Liver (tissue), 9 donors: ENCODE data around the gene PARD3. TPM values are rescaled to one million over a fixed set of nuclear protein-coding genes. Genes with fewer than 3 reads are reported as not detected.

Source experiments
- DNase-seq: peaks from one replicate; pipeline ENCODE4 v3.0.0-alpha.2; 2017; ENCODE audit warnings: low spot score
- H3K27ac ChIP-seq, 2 donors: one replicate each; pipeline ENCODE4 v1.7.0; 2013; ENCODE audit warnings: inconsistent platforms in 2 of 2, low read length in 2 of 2, control low read depth in 1 of 2, low read depth in 1 of 2, mild to moderate bottlenecking in 1 of 2
- H3K27me3 ChIP-seq, 4 donors: one replicate each; pipeline versions ENCODE4 v1.6.1 to v1.7.0; 2013; ENCODE audit warnings: low read length in 3 of 4, inconsistent platforms in 1 of 4, mild to moderate bottlenecking in 1 of 4, moderate library complexity in 1 of 4; ENCODE audit not compliant: control insufficient read depth in 4 of 4, insufficient read depth in 4 of 4
- H3K36me3 ChIP-seq, 4 donors: one replicate each; pipeline versions ENCODE4 v1.6.1 to v1.7.0; 2013; ENCODE audit warnings: low read length in 3 of 4, mild to moderate bottlenecking in 3 of 4, low read depth in 1 of 4, moderate library complexity in 1 of 4; ENCODE audit not compliant: control insufficient read depth in 4 of 4, insufficient read depth in 3 of 4
- H3K4me1 ChIP-seq, 4 donors: one replicate each; pipeline versions ENCODE4 v1.6.1 to v1.7.0; 2013; ENCODE audit warnings: low read length in 3 of 4, mild to moderate bottlenecking in 3 of 4, moderate library complexity in 1 of 4; ENCODE audit not compliant: control insufficient read depth in 4 of 4, insufficient read depth in 4 of 4
- H3K4me3 ChIP-seq, 3 donors: one replicate each; pipeline versions ENCODE4 v1.6.1 to v1.7.0; 2013; ENCODE audit warnings: low read length in 3 of 3, control low read depth in 1 of 3, low read depth in 1 of 3, mild to moderate bottlenecking in 1 of 3
- H3K9ac ChIP-seq, 2 donors: one replicate each; pipeline ENCODE4 v1.7.0; 2013; ENCODE audit warnings: low read length in 2 of 2, mild to moderate bottlenecking in 2 of 2, moderate library complexity in 2 of 2, control low read depth in 1 of 2, low read depth in 1 of 2
- H3K9me3 ChIP-seq, 4 donors: one replicate each; pipeline versions ENCODE4 v1.6.1 to v1.7.0; 2013; ENCODE audit warnings: low read length in 3 of 4; ENCODE audit not compliant: control insufficient read depth in 4 of 4
- EGR1 ChIP-seq, 2 donors: IDR thresholded peaks; 2 replicates each; pipeline ENCODE4 v1.6.1; 2016 to 2018; ENCODE audit warnings: antibody characterized with exemption in 2 of 2, low read depth in 2 of 2
- FOXA1 ChIP-seq: IDR thresholded peaks from 2 replicates; pipeline ENCODE4 v1.6.1; 2016; ENCODE audit warnings: antibody characterized with exemption
- FOXA2 ChIP-seq: IDR thresholded peaks from 2 replicates; pipeline ENCODE4 v1.6.1; 2016; ENCODE audit warnings: antibody characterized with exemption
- GABPA ChIP-seq, 2 donors: IDR thresholded peaks in 1 of 2; conservative IDR thresholded peaks in 1 of 2; 2 replicates each; pipeline ENCODE4 v1.6.1; 2016; ENCODE audit warnings: antibody characterized with exemption in 2 of 2, mild to moderate bottlenecking in 1 of 2, moderate library complexity in 1 of 2
- HNF4A ChIP-seq, 2 donors: conservative IDR thresholded peaks; 2 replicates each; pipeline ENCODE4 v1.6.1; 2016; ENCODE audit warnings: antibody characterized with exemption in 2 of 2, mild to moderate bottlenecking in 2 of 2
- HNF4G ChIP-seq: IDR thresholded peaks from 2 replicates; pipeline ENCODE4 v1.6.1; 2016; ENCODE audit warnings: antibody characterized with exemption
- JUND ChIP-seq, 2 donors: IDR thresholded peaks; 2 replicates each; pipeline ENCODE4 v1.6.1; 2016; ENCODE audit warnings: antibody characterized with exemption in 2 of 2
- NR2F2 ChIP-seq: IDR thresholded peaks from 2 replicates; pipeline ENCODE4 v1.6.1; 2016; ENCODE audit warnings: antibody characterized with exemption
- RAD21 ChIP-seq, 2 donors: IDR thresholded peaks; 2 replicates each; pipeline ENCODE4 v1.6.1; 2016; ENCODE audit warnings: antibody characterized with exemption in 2 of 2, mild to moderate bottlenecking in 2 of 2
- RXRA ChIP-seq, 2 donors: IDR thresholded peaks; 2 replicates each; pipeline ENCODE4 v1.6.1; 2017 to 2018; ENCODE audit warnings: antibody characterized with exemption in 2 of 2, mild to moderate bottlenecking in 1 of 2
- SP1 ChIP-seq: IDR thresholded peaks from 2 replicates; pipeline ENCODE4 v1.6.1; 2018; ENCODE audit warnings: antibody characterized with exemption, mild to moderate bottlenecking
- TAF1 ChIP-seq: conservative IDR thresholded peaks from 2 replicates; pipeline ENCODE4 v1.6.1; 2016; ENCODE audit warnings: antibody characterized with exemption, mild to moderate bottlenecking
- YY1 ChIP-seq: IDR thresholded peaks from 2 replicates; pipeline ENCODE4 v1.6.1; 2016; ENCODE audit warnings: antibody characterized with exemption, mild to moderate bottlenecking
- WGBS: extraction: QIAGEN DNeasy Blood & Tissue Kit; methylation state at CpG from one replicate; pipeline ENCODE4 v1.1.7; 2013; 5-methylcytosine and 5-hydroxymethylcytosine counted together
- polyA plus RNA-seq, 2 donors: library from polyadenylated mRNA; stranded (reverse) in 1 of 2; unstranded in 1 of 2; fragments of 200-250 nt in 1 of 2; fragments of >200 nt in 1 of 2; fragmentation: Nextera tagmentation in 1 of 2; extraction: Ambion mirVana in 1 of 2; gene quantifications; one replicate each; pipeline versions ENCODE4 v1.2.1 to v1.2.3, GENCODE V29; 2013 to 2015
- total RNA-seq, 2 donors: library from RNA; depleted of rRNA; stranded (reverse); fragments of >200 nt; gene quantifications; one replicate each; pipeline ENCODE4 v1.2.3, GENCODE V29; 2014
- TF ChIP-seq, protein P1 (sequence below): IDR thresholded peaks from 2 replicates; pipeline ENCODE4 v1.6.1; 2016; ENCODE audit warnings: antibody characterized with exemption
- TF ChIP-seq, protein P2 (sequence below): IDR thresholded peaks from 2 replicates; pipeline ENCODE4 v1.6.1; 2016; ENCODE audit warnings: antibody characterized with exemption, mild to moderate bottlenecking
- TF ChIP-seq, protein P3 (sequence below): fragments of 150-350 bp; IDR thresholded peaks from 2 replicates; pipeline ENCODE4 v1.5.1; 2017; ENCODE audit warnings: improper control_type of control experiment, low read depth, low read length; ENCODE audit not compliant: missing input control
- TF ChIP-seq, protein P4 (sequence below): IDR thresholded peaks from 2 replicates; pipeline ENCODE4 v1.6.1; 2016; ENCODE audit warnings: antibody characterized with exemption
- TF ChIP-seq, protein P5 (sequence below): IDR thresholded peaks from 2 replicates; pipeline ENCODE4 v1.6.1; 2016; ENCODE audit warnings: antibody characterized with exemption
- donor health status: healthy.
- donor health status: healthy.
- donor health status: healthy.
- donor health status: healthy.
- donor health status: healthy.

PARD3 gene
- total and polyA plus RNA-seq, 4 donors = 12.3 to 43.8 (median 13.5) TPM

DNA sequence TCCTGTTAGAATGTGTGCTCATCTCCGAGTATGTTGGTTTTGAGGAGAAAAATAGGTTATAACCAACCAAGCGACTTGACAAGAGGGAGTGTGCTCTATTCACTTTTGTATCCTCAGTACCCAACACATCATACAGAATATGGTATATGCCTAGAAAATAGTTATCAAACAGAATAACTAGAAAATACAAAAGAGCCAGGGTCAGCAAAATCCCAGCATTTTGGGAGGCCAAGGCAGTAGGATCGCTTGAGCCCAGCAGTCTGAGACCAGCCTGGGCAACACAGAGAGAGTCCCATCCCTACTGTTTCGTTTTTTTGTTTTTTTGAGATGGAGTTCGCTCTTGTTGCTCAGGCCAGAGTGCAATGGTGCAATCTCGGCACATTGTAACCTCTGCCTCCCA is 257.9 kb downstream of the PARD3 start:
- 96% methylated on average over 6 of the region's 6 CpGs for WGBS
- TF ChIP-seq, protein P1, sequence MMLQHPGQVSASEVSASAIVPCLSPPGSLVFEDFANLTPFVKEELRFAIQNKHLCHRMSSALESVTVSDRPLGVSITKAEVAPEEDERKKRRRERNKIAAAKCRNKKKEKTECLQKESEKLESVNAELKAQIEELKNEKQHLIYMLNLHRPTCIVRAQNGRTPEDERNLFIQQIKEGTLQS = no peak
- no peak for TF ChIP-seq NR2F2
- TF ChIP-seq HNF4A (conservative IDR thresholded peaks at IDR 0.05) = no peak
- TF ChIP-seq, protein P2, sequence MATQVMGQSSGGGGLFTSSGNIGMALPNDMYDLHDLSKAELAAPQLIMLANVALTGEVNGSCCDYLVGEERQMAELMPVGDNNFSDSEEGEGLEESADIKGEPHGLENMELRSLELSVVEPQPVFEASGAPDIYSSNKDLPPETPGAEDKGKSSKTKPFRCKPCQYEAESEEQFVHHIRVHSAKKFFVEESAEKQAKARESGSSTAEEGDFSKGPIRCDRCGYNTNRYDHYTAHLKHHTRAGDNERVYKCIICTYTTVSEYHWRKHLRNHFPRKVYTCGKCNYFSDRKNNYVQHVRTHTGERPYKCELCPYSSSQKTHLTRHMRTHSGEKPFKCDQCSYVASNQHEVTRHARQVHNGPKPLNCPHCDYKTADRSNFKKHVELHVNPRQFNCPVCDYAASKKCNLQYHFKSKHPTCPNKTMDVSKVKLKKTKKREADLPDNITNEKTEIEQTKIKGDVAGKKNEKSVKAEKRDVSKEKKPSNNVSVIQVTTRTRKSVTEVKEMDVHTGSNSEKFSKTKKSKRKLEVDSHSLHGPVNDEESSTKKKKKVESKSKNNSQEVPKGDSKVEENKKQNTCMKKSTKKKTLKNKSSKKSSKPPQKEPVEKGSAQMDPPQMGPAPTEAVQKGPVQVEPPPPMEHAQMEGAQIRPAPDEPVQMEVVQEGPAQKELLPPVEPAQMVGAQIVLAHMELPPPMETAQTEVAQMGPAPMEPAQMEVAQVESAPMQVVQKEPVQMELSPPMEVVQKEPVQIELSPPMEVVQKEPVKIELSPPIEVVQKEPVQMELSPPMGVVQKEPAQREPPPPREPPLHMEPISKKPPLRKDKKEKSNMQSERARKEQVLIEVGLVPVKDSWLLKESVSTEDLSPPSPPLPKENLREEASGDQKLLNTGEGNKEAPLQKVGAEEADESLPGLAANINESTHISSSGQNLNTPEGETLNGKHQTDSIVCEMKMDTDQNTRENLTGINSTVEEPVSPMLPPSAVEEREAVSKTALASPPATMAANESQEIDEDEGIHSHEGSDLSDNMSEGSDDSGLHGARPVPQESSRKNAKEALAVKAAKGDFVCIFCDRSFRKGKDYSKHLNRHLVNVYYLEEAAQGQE = no peak
- TF ChIP-seq, protein P3, sequence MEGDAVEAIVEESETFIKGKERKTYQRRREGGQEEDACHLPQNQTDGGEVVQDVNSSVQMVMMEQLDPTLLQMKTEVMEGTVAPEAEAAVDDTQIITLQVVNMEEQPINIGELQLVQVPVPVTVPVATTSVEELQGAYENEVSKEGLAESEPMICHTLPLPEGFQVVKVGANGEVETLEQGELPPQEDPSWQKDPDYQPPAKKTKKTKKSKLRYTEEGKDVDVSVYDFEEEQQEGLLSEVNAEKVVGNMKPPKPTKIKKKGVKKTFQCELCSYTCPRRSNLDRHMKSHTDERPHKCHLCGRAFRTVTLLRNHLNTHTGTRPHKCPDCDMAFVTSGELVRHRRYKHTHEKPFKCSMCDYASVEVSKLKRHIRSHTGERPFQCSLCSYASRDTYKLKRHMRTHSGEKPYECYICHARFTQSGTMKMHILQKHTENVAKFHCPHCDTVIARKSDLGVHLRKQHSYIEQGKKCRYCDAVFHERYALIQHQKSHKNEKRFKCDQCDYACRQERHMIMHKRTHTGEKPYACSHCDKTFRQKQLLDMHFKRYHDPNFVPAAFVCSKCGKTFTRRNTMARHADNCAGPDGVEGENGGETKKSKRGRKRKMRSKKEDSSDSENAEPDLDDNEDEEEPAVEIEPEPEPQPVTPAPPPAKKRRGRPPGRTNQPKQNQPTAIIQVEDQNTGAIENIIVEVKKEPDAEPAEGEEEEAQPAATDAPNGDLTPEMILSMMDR = no peak
- TF ChIP-seq YY1 = no peak
- TF ChIP-seq GABPA (IDR thresholded peaks at IDR 0.05 in 1 of 2, conservative IDR thresholded peaks at IDR 0.05 in 1 of 2) = no peak
- no peak for TF ChIP-seq FOXA2
- no peak for TF ChIP-seq SP1
- TF ChIP-seq TAF1 = no peak
- H3K9ac ChIP-seq = no peak overlapping the region
- no peak overlapping the region for H3K27ac ChIP-seq
- no peaks in the 10 kb centered on the region for H3K36me3 ChIP-seq
- H3K9me3 ChIP-seq = no peaks in the 10 kb centered on the region
- DNase-seq = no peak
- no peaks in the 10 kb centered on the region for H3K27me3 ChIP-seq
- H3K4me3 ChIP-seq = no peak overlapping the region
- H3K4me1 ChIP-seq = peaks cover 0 to 7% (median 0%) of the 10 kb centered on the region in 4 donors

DNA sequence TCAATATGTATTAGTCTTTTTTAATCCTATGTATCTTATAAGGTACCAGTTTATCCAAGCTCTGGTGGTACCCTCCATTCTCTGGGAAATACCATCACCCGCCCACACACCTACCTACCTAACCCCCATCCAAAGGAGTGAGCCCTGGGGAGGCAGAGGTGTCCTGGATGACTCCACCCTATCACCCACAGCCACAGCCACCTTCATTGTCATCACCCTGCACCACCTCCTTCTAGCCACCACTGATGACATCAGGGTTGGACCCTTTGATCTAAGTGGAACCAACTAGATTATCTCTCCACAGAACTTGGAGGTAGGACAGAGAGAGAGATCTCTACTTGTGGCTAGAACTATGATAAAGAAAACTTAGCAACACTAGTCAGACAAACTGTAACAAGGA is 259.4 kb downstream of the PARD3 start:
- TF ChIP-seq RAD21 (IDR thresholded peaks at IDR 0.05) (no peak), HNF4A (conservative IDR thresholded peaks at IDR 0.05) (no peak), TAF1 (no peak), RXRA (IDR thresholded peaks at IDR 0.05) (no peak), SP1 (no peak), JUND (IDR thresholded peaks at IDR 0.05) (no peak), NR2F2 (no peak), FOXA1 (no peak), YY1 (no peak), EGR1 (IDR thresholded peaks at IDR 0.05; ENCODE audit: low read depth in 2 of 2) (no peak), FOXA2 (no peak), HNF4G (no peak), GABPA (IDR thresholded peaks at IDR 0.05 in 1 of 2, conservative IDR thresholded peaks at IDR 0.05 in 1 of 2) (no peak)
- TF ChIP-seq, protein P4, sequence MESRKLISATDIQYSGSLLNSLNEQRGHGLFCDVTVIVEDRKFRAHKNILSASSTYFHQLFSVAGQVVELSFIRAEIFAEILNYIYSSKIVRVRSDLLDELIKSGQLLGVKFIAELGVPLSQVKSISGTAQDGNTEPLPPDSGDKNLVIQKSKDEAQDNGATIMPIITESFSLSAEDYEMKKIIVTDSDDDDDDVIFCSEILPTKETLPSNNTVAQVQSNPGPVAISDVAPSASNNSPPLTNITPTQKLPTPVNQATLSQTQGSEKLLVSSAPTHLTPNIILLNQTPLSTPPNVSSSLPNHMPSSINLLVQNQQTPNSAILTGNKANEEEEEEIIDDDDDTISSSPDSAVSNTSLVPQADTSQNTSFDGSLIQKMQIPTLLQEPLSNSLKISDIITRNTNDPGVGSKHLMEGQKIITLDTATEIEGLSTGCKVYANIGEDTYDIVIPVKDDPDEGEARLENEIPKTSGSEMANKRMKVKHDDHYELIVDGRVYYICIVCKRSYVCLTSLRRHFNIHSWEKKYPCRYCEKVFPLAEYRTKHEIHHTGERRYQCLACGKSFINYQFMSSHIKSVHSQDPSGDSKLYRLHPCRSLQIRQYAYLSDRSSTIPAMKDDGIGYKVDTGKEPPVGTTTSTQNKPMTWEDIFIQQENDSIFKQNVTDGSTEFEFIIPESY = no peak
- TF ChIP-seq, protein P1 = no peak
- TF ChIP-seq, protein P3 = no peak
- TF ChIP-seq, protein P2 = no peak
- TF ChIP-seq, protein P5, sequence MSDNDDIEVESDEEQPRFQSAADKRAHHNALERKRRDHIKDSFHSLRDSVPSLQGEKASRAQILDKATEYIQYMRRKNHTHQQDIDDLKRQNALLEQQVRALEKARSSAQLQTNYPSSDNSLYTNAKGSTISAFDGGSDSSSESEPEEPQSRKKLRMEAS = no peak
- Histone ChIP-seq H3K9ac (no peak overlapping the region), H3K27ac (no peak overlapping the region), H3K9me3 (no peaks in the 10 kb centered on the region), H3K27me3 (no peaks in the 10 kb centered on the region), H3K4me1 (peaks cover 10 to 13% (median 12%) of the 10 kb centered on the region in 4 donors), H3K36me3 (no peaks in the 10 kb centered on the region), H3K4me3 (no peak overlapping the region)
- no peak for DNase-seq
- 94% methylated on average over 1 of the region's 1 CpG for WGBS
